ENCODE measurements around the gene TYW1B.
"Not testable (repeated sequence)": the region's sequence is repeated elsewhere in the genome, so short reads cannot be mapped to it uniquely, and the experiment has no call there.

TYW1B gene

DNA sequence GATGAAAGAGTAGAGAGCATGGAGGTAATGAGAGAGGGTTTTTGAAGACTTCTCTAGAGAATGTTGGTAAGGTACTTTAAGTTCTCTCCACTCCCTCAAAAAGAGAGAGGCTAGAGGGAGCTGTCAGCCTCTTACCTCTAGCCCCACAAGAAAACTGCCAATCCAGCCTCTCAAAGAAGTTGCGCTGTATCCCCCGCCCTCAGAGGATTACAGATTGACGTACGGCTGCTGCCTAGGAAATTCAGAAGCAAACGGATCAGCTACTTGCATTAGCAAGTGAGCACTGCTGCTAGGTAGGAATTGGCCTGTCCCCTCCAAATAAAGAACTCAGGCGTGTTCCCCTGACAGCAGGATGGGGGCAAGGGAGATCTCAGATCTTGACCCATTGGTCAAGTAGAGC lies 34.2 kb downstream of the TYW1B start:
- no peak for DNase-seq (ENCODE audit: low spot score in 2 of 2)
- in situ Hi-C loops (cut with MboI; ENCODE audit: low sequenced_read_pairs), result no loop called here

DNA sequence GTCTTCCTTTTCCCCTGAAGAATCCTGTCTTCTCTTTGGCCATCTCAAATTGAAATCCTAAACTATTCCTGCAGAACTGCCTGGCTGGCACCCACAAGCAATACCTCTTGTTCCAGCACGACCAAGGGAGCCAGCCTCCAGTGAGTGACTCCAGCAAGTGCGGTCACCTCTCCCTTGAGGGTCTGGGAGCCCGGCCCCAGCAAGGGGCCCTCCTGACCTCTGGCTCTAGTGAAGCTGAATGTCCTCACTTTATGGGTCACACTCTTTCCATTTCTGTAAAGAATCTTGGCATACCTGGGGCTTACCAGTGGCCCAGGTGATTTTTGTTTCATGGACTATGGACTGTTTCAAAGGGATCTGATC lies 37.3 kb downstream of the TYW1B start:
- H3K4me3 ChIP-seq; H3K36me3 ChIP-seq (replicated peaks); in situ Hi-C loops (cut with MboI; ENCODE audit: low sequenced_read_pairs); H3K27me3 ChIP-seq (ENCODE audit: low read depth); DNase-seq (ENCODE audit: low spot score in 2 of 2); H3K9me3 ChIP-seq; H3K4me1 ChIP-seq: not testable (repeated sequence)

More for the DNA sequence above, 34.2 kb downstream of the TYW1B start:
- no peak overlapping the region for H3K4me3 ChIP-seq
- no peaks in the 10 kb centered on the region for H3K4me1 ChIP-seq
- no peaks in the 10 kb centered on the region for H3K9me3 ChIP-seq
- peaks cover 3% of the 10 kb centered on the region; the same call in 1 of the 2 replicates for H3K36me3 ChIP-seq (replicated peaks)
- H3K27me3 ChIP-seq (ENCODE audit: low read depth), result no peaks in the 10 kb centered on the region

DNA sequence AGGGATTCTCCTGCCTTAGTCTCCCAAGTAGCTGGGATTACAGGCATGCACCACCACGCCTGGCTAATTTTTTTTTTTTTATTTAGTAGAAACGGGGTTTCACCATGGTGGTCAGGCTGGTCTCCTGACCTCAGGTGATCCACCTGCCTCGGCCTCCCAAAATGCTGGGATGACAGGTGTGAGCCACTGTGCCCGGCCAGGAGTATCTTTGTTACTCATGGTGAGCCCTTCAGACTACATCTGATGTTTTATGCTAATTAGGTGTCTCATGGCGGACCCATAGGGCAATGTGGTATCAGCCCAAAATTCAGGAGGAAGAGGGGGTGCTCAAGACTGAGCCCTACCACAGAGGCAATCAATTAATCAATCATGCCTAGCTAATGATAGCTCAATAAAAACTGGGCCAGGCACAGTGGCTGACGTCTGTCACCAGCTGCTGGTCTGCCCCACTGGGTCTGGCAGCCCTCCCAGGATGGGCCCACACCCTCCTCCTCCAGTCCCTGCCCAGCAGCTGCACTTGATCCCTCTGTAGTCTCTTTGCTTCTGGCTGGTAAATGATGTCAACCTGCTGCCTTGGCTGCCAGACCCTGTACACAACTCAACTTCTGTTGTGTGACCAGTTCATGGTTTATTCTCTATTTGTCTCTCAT lies 37.8 kb downstream of the TYW1B start:
- H3K4me3 ChIP-seq; H3K36me3 ChIP-seq (replicated peaks); in situ Hi-C loops (cut with MboI; ENCODE audit: low sequenced_read_pairs); DNase-seq (ENCODE audit: low spot score in 2 of 2); H3K27me3 ChIP-seq (ENCODE audit: low read depth); H3K9me3 ChIP-seq; H3K4me1 ChIP-seq: not testable (repeated sequence)

DNA sequence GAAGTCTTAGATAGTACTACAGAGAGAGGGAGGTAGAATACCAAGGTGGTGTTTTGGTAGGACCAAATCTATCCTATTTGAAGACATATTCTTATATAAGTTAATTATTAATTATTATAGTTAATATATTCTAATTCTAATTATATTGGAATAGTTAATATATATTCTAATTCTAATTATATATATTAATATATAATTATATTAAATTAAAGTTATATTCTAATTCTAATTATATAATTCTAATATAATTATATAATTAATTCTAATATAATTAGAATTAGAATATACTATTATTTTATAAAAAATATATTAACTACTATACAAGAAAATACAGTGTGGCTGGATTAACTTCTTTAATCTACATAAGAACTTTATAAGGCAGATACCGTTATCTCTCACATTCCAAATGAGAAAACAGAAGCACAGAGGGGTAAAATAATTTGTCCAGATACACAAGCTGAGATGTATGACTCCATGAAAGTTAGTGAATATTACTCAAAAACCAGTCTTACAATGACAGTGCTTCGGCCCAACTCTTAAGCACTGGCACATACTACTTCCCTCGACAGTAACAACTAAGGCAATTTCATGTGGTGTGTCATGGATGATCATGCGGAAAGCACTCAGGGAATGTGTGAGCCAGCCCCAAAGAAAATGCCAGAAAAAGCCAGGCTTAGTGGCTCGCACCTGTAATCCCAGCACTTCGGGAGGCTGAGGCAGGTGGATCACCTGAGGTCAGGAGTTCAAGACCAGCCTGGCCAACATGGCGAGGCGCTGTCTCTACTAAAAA lies 42.6 kb downstream of the TYW1B start:
- no peaks in the 10 kb centered on the region for H3K9me3 ChIP-seq
- DNase-seq (ENCODE audit: low spot score in 2 of 2), result no peak
- no peak overlapping the region for H3K4me3 ChIP-seq
- H3K27me3 ChIP-seq (ENCODE audit: low read depth), result no peaks in the 10 kb centered on the region
- H3K36me3 ChIP-seq (replicated peaks), result no peaks in the 10 kb centered on the region
- in situ Hi-C loops (cut with MboI; ENCODE audit: low sequenced_read_pairs), result no loop called here
- no peaks in the 10 kb centered on the region for H3K4me1 ChIP-seq

DNA sequence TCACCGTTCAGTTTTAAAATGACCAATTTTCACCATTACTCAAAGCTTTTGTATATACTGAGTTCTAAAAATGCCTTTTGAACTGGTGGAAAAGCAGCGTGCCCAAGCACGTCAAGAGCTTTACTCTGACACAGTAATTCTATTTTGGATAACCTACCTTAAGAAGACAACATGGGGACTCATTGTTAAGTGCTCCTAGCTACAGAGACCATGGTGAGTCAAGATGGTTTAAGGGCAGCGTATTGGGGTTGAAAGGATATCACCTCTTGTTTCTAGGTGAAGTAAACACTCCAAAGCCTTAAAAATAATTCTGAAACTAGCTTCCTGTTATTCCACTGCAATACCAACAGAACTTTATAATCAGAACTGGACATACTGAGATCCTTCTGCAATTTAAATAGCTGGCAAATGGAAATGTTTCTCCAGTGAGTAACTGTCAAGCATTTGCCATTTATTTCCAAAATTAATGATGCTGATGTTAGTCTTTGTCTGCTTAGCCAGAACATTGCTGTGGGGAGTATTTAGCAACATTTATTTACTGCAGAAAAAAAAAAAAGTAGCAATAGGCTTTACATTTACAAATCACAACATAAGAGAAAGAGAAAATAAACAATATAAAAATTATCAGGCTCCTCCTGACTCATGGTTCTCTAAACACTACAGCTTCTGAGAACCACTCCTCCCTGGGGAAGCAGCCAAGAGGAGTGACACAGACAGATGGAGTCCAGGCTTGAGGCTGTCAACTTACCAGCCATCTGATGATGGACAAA lies 44.2 kb downstream of the TYW1B start:
- in situ Hi-C loops (cut with MboI; ENCODE audit: low sequenced_read_pairs); H3K36me3 ChIP-seq (replicated peaks); DNase-seq (ENCODE audit: low spot score in 2 of 2); H3K27me3 ChIP-seq (ENCODE audit: low read depth); H3K4me1 ChIP-seq; H3K4me3 ChIP-seq; H3K9me3 ChIP-seq: not testable (repeated sequence)

DNA sequence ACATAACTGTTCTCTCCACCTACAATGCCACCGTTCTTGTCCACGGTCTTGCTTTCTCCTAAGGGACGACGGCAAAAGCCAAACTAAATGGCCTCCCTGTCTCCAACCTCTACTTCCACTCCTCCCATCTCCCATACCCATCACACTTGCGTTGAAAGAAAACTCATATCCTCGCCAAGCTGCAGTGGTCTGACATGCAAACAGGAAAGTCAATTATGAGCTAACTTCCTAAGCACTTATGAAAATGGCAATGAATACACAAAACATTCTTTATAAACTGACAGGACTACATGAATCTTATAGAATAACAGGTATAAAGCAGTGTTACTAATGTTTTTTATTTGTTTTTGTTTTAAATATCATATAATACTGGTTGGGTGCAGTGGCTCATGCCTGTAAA lies 46.4 kb downstream of the TYW1B start:
- no peaks in the 10 kb centered on the region for H3K9me3 ChIP-seq
- H3K27me3 ChIP-seq (ENCODE audit: low read depth), result no peaks in the 10 kb centered on the region
- H3K4me3 ChIP-seq, result no peak overlapping the region
- no peak for DNase-seq (ENCODE audit: low spot score in 2 of 2)
- in situ Hi-C loops (cut with MboI; ENCODE audit: low sequenced_read_pairs), result no loop called here
- H3K36me3 ChIP-seq (replicated peaks), result no peaks in the 10 kb centered on the region
- H3K4me1 ChIP-seq, result no peaks in the 10 kb centered on the region

DNA sequence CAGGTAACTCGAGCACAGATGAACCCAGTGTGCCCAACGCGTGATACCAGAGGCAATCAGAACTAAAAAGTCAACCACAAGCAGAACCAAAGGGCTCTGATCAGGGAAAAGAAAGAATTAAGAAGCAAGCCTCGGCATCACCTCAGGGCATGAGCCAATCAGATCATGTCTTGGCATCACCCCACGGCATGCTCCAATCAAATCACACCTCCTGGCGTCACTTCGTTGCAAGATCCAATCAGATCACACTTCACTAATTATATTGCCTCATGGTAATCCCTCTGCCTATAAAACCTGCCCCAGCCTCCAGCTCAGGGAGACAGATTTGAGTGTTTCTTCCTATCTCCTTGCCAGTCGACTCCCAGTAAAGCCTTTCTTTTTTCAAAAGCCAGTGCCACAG lies 46.8 kb downstream of the TYW1B start:
- peak in 1 of 2 experiments; percentile 11 for DNase-seq (ENCODE audit: low spot score in 2 of 2)
- no peaks in the 10 kb centered on the region for H3K4me1 ChIP-seq
- in situ Hi-C loops (cut with MboI; ENCODE audit: low sequenced_read_pairs), result no loop called here

DNA sequence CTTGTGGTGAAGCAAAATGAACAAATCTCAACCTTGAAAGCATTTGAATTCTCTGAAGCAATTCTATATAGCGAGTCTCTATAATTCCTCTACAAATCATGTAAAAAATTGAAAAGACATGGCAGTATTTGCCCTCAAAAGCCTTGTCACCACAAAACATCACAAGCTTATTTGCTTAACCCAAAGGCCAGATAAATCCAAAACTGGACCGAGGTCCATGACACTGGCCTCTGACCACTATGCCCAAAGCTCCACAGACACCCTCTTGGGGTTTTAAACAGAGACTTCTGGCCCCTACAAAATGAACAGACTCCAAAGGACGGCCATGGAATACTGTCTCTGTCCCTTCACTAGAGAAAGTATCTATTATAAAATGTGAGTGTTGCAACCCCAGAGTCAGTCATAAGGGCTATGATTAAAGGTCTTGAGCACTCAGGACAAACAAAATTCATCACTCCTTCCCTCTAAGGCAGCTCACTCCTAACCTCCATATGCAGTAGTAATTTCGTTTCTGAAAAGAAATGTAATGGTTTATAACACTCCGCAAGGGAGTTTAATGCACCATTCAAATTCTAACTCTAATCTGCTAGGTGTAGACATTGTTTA lies 47.6 kb downstream of the TYW1B start:
- H3K9me3 ChIP-seq; H3K4me1 ChIP-seq; H3K27me3 ChIP-seq (ENCODE audit: low read depth); in situ Hi-C loops (cut with MboI; ENCODE audit: low sequenced_read_pairs); H3K4me3 ChIP-seq; H3K36me3 ChIP-seq (replicated peaks); DNase-seq (ENCODE audit: low spot score in 2 of 2): not testable (repeated sequence)

More for the DNA sequence above, 46.8 kb downstream of the TYW1B start:
- Histone ChIP-seq H3K36me3 (replicated peaks) (no peaks in the 10 kb centered on the region), H3K27me3 (ENCODE audit: low read depth) (no peaks in the 10 kb centered on the region), H3K4me3 (no peak overlapping the region), H3K9me3 (no peaks in the 10 kb centered on the region)

DNA sequence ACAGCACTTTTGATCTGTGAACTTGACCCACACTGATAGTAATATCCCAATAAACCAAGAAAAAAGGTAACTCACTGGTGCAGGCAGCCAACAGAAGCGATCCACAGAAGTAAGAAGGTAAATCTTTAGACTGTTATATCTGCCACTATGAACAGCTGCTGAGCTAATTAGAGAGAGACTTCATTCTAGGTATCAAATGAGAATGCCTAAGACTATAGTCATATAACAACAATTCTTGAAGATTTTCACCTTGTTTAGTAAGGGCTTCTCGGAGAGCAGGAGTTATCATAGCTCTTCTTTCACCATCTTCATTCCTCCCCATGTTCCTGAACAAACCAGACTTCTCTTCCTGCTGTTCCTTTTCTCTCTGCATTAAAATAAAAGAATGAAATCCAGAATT lies 50.8 kb downstream of the TYW1B start:
- in situ Hi-C loops (cut with MboI; ENCODE audit: low sequenced_read_pairs); DNase-seq (ENCODE audit: low spot score in 2 of 2); H3K4me1 ChIP-seq: not testable (repeated sequence)

DNA sequence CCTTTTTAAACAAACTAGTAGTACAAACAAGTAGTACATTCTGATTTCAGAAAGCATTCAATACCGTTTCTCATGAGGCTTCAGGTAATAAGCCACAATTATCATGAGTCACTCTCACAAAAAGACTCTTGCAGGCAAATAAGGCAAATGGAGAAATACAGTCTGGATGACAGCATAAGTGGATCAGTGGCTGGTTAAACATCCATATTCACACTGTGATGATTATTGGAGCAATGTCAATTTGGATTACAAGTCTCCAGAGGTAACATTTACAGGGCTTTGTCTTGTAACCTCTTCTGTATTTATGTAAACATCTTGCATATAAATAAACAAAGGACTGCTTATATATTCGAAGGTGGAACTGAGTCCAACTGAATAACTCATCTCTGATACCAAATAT lies 55.4 kb downstream of the TYW1B start:
- in situ Hi-C loops (cut with MboI; ENCODE audit: low sequenced_read_pairs); H3K9me3 ChIP-seq; DNase-seq (ENCODE audit: low spot score in 2 of 2); H3K36me3 ChIP-seq (replicated peaks); H3K27me3 ChIP-seq (ENCODE audit: low read depth); H3K4me3 ChIP-seq; H3K4me1 ChIP-seq: not testable (repeated sequence)

More for the DNA sequence above, 50.8 kb downstream of the TYW1B start:
- not testable (repeated sequence) for H3K27me3 ChIP-seq (ENCODE audit: low read depth); H3K9me3 ChIP-seq; H3K4me3 ChIP-seq; H3K36me3 ChIP-seq (replicated peaks)

DNA sequence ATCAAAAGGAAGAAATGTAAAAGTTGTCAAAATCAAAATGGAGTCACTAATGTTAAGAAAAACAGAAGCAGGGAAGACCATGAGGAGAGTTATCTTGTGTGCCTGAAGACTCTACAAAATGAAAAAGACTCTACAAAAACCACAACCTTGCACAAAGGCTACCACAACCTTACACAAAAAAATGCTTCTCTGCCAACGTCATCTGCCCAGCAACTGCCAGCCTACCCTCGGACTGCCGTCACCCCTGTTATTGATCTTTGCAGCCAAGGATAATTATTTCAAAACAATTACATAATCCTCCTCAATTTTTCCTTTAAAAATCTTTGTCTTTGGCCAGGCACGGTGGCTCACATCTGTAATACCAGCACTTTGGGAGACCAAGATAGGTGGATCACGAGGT lies 61.0 kb downstream of the TYW1B start:
- H3K4me3 ChIP-seq; in situ Hi-C loops (cut with MboI; ENCODE audit: low sequenced_read_pairs); H3K9me3 ChIP-seq; H3K27me3 ChIP-seq (ENCODE audit: low read depth); DNase-seq (ENCODE audit: low spot score in 2 of 2); H3K36me3 ChIP-seq (replicated peaks); H3K4me1 ChIP-seq: not testable (repeated sequence)

DNA sequence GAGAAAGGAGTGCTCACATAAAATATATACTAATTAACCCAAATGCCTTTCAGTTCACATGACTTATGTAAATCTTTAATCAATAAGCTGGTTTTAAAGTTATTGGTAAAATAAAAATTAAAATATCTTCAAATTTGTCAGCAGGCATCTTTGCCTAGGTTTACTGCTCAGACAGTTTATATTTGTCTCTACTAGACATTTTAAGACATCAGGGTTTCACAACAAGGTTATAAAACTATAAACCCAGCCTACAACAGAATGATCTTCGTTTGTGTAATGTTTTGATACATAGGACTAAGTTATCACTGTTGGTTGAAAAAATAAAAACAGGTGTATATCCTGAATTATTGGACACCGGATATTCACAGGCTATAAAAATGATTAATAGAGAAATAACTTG lies 67.4 kb downstream of the TYW1B start:
- Histone ChIP-seq H3K4me1 (peaks cover 2% of the 10 kb centered on the region; the same call in 1 of the 2 replicates), H3K9me3 (peaks cover 5% of the 10 kb centered on the region), H3K27me3 (ENCODE audit: low read depth) (no peaks in the 10 kb centered on the region), H3K36me3 (replicated peaks) (no peaks in the 10 kb centered on the region), H3K4me3 (no peak overlapping the region)
- in situ Hi-C loops (cut with MboI; ENCODE audit: low sequenced_read_pairs), result no loop called here
- DNase-seq (ENCODE audit: low spot score in 2 of 2), result no peak

DNA sequence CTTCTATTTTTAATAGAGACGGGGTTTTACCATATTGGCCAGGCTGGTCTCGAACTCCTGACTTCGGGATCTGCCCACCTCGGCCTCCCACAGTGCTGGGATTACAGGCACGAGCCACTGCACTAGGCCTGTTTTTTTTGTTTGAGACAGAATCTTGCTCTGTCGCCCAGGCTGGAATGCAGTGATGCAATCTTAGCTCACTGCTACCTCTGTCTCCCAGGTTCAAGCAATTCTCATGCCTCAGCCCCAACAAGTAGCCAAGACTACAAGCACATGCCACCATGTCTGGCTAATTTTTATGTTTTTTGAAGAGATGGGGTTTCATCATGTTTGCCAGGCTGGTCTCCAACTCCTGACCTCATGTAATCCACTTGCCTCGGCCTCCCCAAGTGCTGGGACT lies 73.7 kb downstream of the TYW1B start:
- Histone ChIP-seq H3K27me3 (ENCODE audit: low read depth) (no peaks in the 10 kb centered on the region), H3K9me3 (no peaks in the 10 kb centered on the region; the same call in 1 of the 2 replicates), H3K4me1 (peaks cover 2% of the 10 kb centered on the region; the same call in 1 of the 2 replicates), H3K4me3 (no peak overlapping the region), H3K36me3 (replicated peaks) (no peaks in the 10 kb centered on the region)
- DNase-seq (ENCODE audit: low spot score in 2 of 2), result no peak
- in situ Hi-C loops (cut with MboI; ENCODE audit: low sequenced_read_pairs), result no loop called here

DNA sequence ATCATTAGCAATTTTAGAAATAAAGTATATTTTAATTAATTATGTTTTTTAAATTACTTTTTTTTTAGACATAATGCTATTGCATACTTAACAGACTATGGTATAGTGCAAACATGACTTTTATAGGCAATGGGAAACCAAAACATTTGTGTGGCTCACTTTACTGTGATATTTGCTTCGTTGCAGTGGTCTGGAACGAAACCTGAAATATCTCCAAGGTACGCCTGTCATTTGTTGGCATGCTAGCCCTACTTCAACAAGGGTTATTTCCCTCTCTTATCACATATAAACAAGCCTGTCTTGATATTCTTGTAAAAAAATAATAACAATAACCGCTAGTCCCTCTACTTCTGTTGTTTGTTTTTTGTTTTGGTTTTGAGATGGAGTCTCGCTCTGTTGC lies 74.2 kb downstream of the TYW1B start:
- no peaks in the 10 kb centered on the region for H3K36me3 ChIP-seq (replicated peaks)
- no peak overlapping the region for H3K4me3 ChIP-seq
- H3K27me3 ChIP-seq (ENCODE audit: low read depth), result no peaks in the 10 kb centered on the region
- peaks cover 2% of the 10 kb centered on the region; the same call in 1 of the 2 replicates for H3K4me1 ChIP-seq
- H3K9me3 ChIP-seq, result no peaks in the 10 kb centered on the region; the same call in 1 of the 2 replicates
- DNase-seq (ENCODE audit: low spot score in 2 of 2), result no peak
- in situ Hi-C loops (cut with MboI; ENCODE audit: low sequenced_read_pairs), result no loop called here
